Osteoblast (primary cell): ENCODE measurements around the gene IDH2. TPM values are rescaled to one million over a fixed set of nuclear protein-coding genes. Genes with fewer than 3 reads are reported as not detected.
"Not testable (repeated sequence)": the region's sequence is repeated elsewhere in the genome, so short reads cannot be mapped to it uniquely, and the experiment has no call there.

Source experiments
- DNase-seq: peaks from one replicate; pipeline ENCODE4 v3.0.0; 2011; ENCODE audit warnings: low spot score, mixed read lengths; ENCODE audit not compliant: insufficient read length; ENCODE audit errors: missing footprints
- H2AFZ ChIP-seq: 2 replicates; pipeline ENCODE4 v1.6.0; 2011; ENCODE audit warnings: mild to moderate bottlenecking, low read length
- H3K27ac ChIP-seq: 2 replicates; pipeline ENCODE4 v1.5.1; 2011; ENCODE audit warnings: mild to moderate bottlenecking, low read depth, low read length, moderate library complexity
- H3K27me3 ChIP-seq: 2 replicates; pipeline ENCODE4 v1.6.0; 2012; ENCODE audit warnings: mild to moderate bottlenecking, control low read depth, inconsistent platforms, low read length, moderate library complexity; ENCODE audit not compliant: insufficient read depth
- H3K36me3 ChIP-seq: 2 replicates; pipeline ENCODE4 v1.5.1; 2011; ENCODE audit warnings: mild to moderate bottlenecking, low read length, control low read depth, moderate library complexity; ENCODE audit not compliant: insufficient read depth
- H3K4me1 ChIP-seq: 2 replicates; pipeline ENCODE4 v1.5.1; 2011; ENCODE audit warnings: mild to moderate bottlenecking, low read length, control low read depth, moderate library complexity; ENCODE audit not compliant: insufficient read depth
- H3K4me2 ChIP-seq: 2 replicates; pipeline ENCODE4 v1.6.0; 2011; ENCODE audit warnings: mild to moderate bottlenecking, low read length; ENCODE audit not compliant: insufficient read depth
- H3K4me3 ChIP-seq: fragments of 200-600 bp; sonication (generic); 3 replicates; pipeline ENCODE4 v1.5.1; 2012; ENCODE audit warnings: mild to moderate bottlenecking, low read length, inconsistent platforms; ENCODE audit not compliant: insufficient read depth
- H3K79me2 ChIP-seq: 2 replicates; pipeline ENCODE4 v1.6.0; 2012; ENCODE audit warnings: mild to moderate bottlenecking, low read length, control low read depth, inconsistent platforms; ENCODE audit not compliant: insufficient read depth
- H3K9me3 ChIP-seq: 2 replicates; pipeline ENCODE4 v1.5.1; 2011; ENCODE audit warnings: low read depth, low read length, control low read depth
- H4K20me1 ChIP-seq: 2 replicates; pipeline ENCODE4 v1.6.0; 2012; ENCODE audit warnings: mild to moderate bottlenecking, low read length, control low read depth; ENCODE audit not compliant: insufficient read depth
- CTCF ChIP-seq: IDR thresholded peaks from 2 replicates; pipeline ENCODE4 v1.5.1; 2011; ENCODE audit warnings: mild to moderate bottlenecking, low read depth, low read length, moderate library complexity; ENCODE audit errors: extremely low read depth
- total RNA-seq: library from RNA; depleted of rRNA; stranded (reverse); fragments of >200 nt; gene quantifications from 2 replicates; pipeline ENCODE4 v1.2.3, GENCODE V29; 2012

IDH2 gene
- 51.0 and 61.6 TPM in 2 replicates for total RNA-seq

GRCh38 chr15:90101969-90102890, at the start of gene IDH2:
IDH2 (minus strand) TSS chr15:90102468; CDS start chr15:90102390, 78 bp downstream.
- H3K27ac ChIP-seq, result peak within 1 kb of the TSS; percentile 65
- no peaks in the 10 kb centered on the region for H3K36me3 ChIP-seq
- H4K20me1 ChIP-seq, result peaks cover 7% of the 10 kb centered on the region
- H3K4me1 ChIP-seq, result peaks cover 47% of the 10 kb centered on the region
- H2AFZ ChIP-seq, result peak within 1 kb of the TSS; percentile 95
- TF ChIP-seq CTCF, result no peak
- H3K27me3 ChIP-seq, result no peaks in the 10 kb centered on the region
- peak; percentile 99 for DNase-seq
- H3K4me3 ChIP-seq, result peak within 1 kb of the TSS; percentile 81
- H3K4me2 ChIP-seq, result peak within 1 kb of the TSS; percentile 83
- no peaks in the 10 kb centered on the region for H3K9me3 ChIP-seq
- peaks cover 24% of the 10 kb centered on the region for H3K79me2 ChIP-seq

- H3K27me3 ChIP-seq, H3K36me3 ChIP-seq, H3K27ac ChIP-seq, H3K4me3 ChIP-seq, H3K4me2 ChIP-seq, H3K4me1 ChIP-seq, H2AFZ ChIP-seq, H3K9me3 ChIP-seq, H3K79me2 ChIP-seq, H4K20me1 ChIP-seq, DNase-seq: not testable (repeated sequence)
Observed at GRCh38 chr15:90150551-90150950, 48.3 kb upstream of the IDH2 start.

- H3K27me3 ChIP-seq, result no peaks in the 10 kb centered on the region
- H3K36me3 ChIP-seq, result no peaks in the 10 kb centered on the region
- no peak overlapping the region for H3K4me3 ChIP-seq
- H2AFZ ChIP-seq, result peak overlapping the region; percentile 34
- H3K27ac ChIP-seq, result no peak overlapping the region
- H3K4me1 ChIP-seq, result peaks cover 5% of the 10 kb centered on the region
- no peak for DNase-seq
- H4K20me1 ChIP-seq, result no peaks in the 10 kb centered on the region
- no peak overlapping the region for H3K4me2 ChIP-seq
- no peaks in the 10 kb centered on the region for H3K79me2 ChIP-seq
- no peak for TF ChIP-seq CTCF
- no peaks in the 10 kb centered on the region for H3K9me3 ChIP-seq
Observed at GRCh38 chr15:90149609-90150340, 47.5 kb upstream of the IDH2 start.

GRCh38 chr15:90146198-90146761, 44.0 kb upstream of the IDH2 start:
- not testable (repeated sequence) for H2AFZ ChIP-seq, H3K4me2 ChIP-seq

More at GRCh38 chr15:90146198-90146761, 44.0 kb upstream of the IDH2 start:
- H3K4me3 ChIP-seq, DNase-seq, H3K27ac ChIP-seq, H3K36me3 ChIP-seq, H3K9me3 ChIP-seq, H3K4me1 ChIP-seq, H4K20me1 ChIP-seq, H3K27me3 ChIP-seq, H3K79me2 ChIP-seq: not testable (repeated sequence)
